ENCODE results near the gene INPP4B.

DNA sequence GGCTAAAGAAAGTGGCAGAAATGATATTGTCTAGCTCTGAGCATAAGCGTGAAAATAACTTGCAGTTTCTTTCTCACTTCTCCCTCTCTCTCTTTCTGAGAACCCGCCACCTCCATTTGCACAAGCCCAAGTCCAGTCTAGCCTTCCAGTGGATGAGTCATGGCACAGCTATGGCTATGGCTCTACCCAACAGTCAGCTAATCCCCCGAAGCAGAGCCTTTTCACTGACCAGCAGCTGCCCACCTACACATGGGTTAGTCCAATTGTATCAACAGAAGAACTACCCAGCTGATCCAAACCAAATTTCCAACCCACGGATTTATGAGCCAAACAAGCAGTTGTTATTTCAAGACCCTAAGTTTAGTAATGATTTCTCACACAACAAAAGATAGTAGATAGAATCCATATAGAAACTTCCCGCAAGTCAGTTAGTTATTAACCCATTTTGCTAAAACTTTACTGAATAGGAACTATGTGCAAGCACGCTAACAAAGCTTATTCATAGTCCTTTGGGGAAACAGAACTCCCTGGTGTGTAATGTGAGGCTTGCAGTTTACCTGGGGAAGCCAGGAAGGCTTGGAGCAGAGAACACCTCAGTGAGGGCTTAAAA lies 282.3 kb downstream of the INPP4B start:
- TF ChIP-seq CTCF (IDR thresholded peaks at IDR 0.05; ENCODE audit: low read depth, low read length) (no peak), POLR2A (IDR thresholded peaks at IDR 0.05; ENCODE audit: extremely low read depth, insufficient read length) (no peak), MAX (IDR thresholded peaks at IDR 0.05; ENCODE audit: low read depth, low read length) (no peak)

Measured in NB4 (cell line).